ENCODE data around the gene LIPC.

The LIPC gene

DNA sequence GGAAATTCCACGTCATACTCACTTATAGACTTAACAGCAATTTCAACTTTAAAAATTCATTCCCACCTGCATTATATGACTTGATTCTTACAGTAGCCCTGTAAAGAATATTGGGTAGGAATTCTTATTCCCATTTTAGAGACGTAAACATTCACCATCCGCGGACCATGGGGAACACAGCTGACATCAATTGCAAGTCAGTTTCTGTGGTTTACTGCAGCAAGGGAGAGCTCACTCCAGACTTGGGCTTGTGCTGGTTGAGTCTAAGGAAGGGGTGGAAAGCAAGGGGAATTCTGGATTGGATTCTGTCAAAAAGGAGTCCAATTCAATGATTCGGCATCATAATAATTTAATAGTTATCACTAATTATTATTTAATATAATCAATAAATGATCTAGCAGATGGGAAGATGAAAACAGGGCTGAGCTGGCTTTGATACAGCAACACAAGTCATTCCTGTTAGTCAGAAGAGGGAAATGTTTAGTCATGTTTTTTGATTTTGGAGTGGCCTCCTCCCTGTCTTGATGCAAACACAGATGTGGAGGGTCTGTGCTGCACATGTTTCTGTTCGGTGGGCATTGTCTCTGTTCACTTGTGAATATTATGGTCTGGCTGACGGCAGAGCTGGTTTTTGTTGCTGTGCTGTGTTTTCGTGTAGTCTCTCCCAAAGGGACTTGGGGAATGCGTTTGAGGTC is 9.7 kb downstream of the LIPC start:
- H3K27ac ChIP-seq (ENCODE audit: low read depth, low read length), result no peak overlapping the region
- no peaks in the 10 kb centered on the region for H3K27me3 ChIP-seq (ENCODE audit: control insufficient read depth, insufficient read depth, low read length)
- no peaks in the 10 kb centered on the region for H3K36me3 ChIP-seq (ENCODE audit: control insufficient read depth, insufficient read depth, low read length)
- no peak overlapping the region for H3K9ac ChIP-seq (ENCODE audit: low read length)
- no peaks in the 10 kb centered on the region for H3K4me1 ChIP-seq (ENCODE audit: control insufficient read depth, insufficient read depth, low read length)
- H3K4me3 ChIP-seq (ENCODE audit: low read length), result no peak overlapping the region

DNA sequence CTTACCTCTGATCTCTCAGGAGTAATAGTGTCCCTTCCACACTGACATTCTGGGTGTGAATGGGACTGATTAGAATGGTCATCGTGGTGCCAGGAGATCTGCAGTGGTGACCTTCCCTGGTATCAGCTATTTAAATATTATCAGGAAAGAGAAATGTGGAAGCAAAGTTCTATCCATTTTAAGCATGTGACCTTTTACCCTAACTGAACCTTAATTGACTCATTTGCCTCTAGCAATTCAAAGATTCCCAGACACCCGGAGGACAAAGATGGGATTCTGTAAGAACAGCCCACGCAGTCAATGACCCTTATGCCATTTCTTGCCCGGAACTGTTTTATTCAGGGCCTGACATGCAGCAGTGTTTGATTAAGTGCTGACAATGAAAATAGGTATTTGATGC is 10.3 kb downstream of the LIPC start:
- H3K4me3 ChIP-seq (ENCODE audit: low read length), result no peak overlapping the region
- H3K27me3 ChIP-seq (ENCODE audit: control insufficient read depth, insufficient read depth, low read length), result no peaks in the 10 kb centered on the region
- H3K4me1 ChIP-seq (ENCODE audit: control insufficient read depth, insufficient read depth, low read length), result no peaks in the 10 kb centered on the region
- H3K36me3 ChIP-seq (ENCODE audit: control insufficient read depth, insufficient read depth, low read length), result no peaks in the 10 kb centered on the region
- H3K9ac ChIP-seq (ENCODE audit: low read length), result no peak overlapping the region
- no peak overlapping the region for H3K27ac ChIP-seq (ENCODE audit: low read depth, low read length)

DNA sequence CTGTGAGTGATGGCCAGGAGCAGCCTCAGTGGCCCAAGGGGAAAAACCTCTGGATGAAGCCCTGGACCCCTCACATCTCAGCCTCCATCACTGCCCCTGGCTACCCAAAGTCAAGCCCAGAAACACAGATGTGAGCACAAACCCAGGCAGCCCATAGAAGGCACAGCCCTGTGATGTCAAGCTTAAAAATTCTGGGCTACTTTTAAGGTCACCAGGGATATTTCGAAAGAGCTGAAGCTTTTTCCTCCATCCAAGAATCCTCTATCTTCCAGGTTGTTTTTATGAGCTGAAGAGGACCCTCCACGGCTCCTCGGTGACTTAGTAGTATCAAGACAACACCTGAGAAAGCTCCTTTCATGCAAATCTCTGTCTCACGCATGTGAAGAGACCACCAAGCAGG is 11.5 kb downstream of the LIPC start:
- Histone ChIP-seq H3K27ac (ENCODE audit: low read depth, low read length) (no peak overlapping the region), H3K9ac (ENCODE audit: low read length) (no peak overlapping the region), H3K4me1 (ENCODE audit: control insufficient read depth, insufficient read depth, low read length) (no peaks in the 10 kb centered on the region), H3K36me3 (ENCODE audit: control insufficient read depth, insufficient read depth, low read length) (no peaks in the 10 kb centered on the region), H3K4me3 (ENCODE audit: low read length) (no peak overlapping the region), H3K27me3 (ENCODE audit: control insufficient read depth, insufficient read depth, low read length) (no peaks in the 10 kb centered on the region)

DNA sequence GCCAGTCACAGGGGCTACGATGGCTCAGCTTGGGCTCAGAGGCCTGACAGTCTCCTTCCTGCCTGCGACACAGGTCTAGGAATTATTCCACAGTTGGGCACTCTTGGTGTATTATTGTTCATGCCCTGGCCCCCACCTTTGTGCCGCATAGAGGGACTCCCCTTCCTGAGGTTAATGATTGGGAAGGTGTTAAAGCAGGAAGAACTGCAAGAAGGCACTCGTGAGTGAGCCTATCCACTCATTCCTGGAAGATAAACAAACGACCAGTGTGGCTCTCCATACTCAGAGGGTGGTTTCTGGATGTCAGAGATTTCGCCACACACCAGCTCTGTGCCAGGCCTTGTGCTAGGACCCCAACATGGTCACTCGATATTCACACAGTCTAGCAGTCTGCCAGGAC is 12.3 kb downstream of the LIPC start:
- Histone ChIP-seq H3K9ac (ENCODE audit: low read length) (no peak overlapping the region), H3K27ac (ENCODE audit: low read depth, low read length) (no peak overlapping the region), H3K27me3 (ENCODE audit: control insufficient read depth, insufficient read depth, low read length) (no peaks in the 10 kb centered on the region), H3K4me1 (ENCODE audit: control insufficient read depth, insufficient read depth, low read length) (no peaks in the 10 kb centered on the region), H3K36me3 (ENCODE audit: control insufficient read depth, insufficient read depth, low read length) (no peaks in the 10 kb centered on the region), H3K4me3 (ENCODE audit: low read length) (no peak overlapping the region)

DNA sequence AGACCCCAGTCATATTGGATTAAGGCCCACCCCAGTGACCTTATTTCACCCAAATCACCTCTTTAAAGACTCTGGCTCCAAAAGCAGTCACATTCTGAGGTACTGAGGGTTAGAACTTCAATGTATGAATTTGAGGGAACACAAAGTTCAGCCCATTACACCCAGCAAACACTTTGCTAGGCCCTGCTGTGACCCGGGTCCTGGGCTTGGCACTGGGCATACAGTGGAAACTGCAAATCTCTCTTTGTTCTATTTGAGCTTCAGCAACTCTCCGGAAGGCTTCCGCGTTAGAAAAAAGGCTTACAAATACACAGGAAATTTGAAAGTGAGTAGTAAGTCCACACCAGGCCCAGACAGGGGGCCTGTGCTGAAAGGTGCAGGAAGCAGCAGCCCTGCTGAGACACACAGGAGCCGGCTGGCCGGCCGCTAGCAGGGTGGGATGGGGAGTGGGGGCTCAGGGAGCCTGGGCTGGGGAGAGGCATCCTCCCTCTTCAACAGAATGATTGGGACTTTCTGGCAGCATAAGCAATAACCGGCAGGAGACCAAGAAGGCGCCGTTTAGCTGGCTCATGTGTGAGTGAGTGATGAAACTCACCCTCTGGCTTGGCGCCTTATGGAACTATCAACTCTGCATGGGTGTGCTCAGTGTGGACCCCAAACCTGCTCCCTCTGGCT is 13.0 kb downstream of the LIPC start:
- no peaks in the 10 kb centered on the region for H3K36me3 ChIP-seq (ENCODE audit: control insufficient read depth, insufficient read depth, low read length)
- no peaks in the 10 kb centered on the region for H3K27me3 ChIP-seq (ENCODE audit: control insufficient read depth, insufficient read depth, low read length)
- H3K9ac ChIP-seq (ENCODE audit: low read length), result no peak overlapping the region
- H3K4me1 ChIP-seq (ENCODE audit: control insufficient read depth, insufficient read depth, low read length), result no peaks in the 10 kb centered on the region
- no peak overlapping the region for H3K4me3 ChIP-seq (ENCODE audit: low read length)
- no peak overlapping the region for H3K27ac ChIP-seq (ENCODE audit: low read depth, low read length)

DNA sequence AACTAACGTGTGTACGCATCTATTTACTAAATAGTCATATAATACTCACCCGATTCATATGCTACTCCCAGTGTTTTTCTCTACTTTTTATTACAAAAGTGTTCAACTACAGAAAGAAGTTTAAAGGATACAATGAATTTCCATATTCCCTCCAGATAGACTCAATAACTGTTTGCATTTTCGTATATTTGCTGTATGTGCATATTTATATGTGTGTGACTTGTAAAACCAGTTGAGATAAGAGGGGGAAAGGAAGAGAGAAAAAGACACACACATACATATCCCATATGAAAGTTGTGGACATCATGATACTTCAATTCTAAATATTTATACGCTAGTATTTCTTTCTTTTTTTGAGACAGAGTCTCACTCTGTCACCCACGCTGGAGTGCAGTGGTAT is 14.1 kb downstream of the LIPC start:
- H3K9ac ChIP-seq (ENCODE audit: low read length), result no peak overlapping the region
- H3K27ac ChIP-seq (ENCODE audit: low read depth, low read length), result no peak overlapping the region
- H3K27me3 ChIP-seq (ENCODE audit: control insufficient read depth, insufficient read depth, low read length), result no peaks in the 10 kb centered on the region
- no peak overlapping the region for H3K4me3 ChIP-seq (ENCODE audit: low read length)
- H3K4me1 ChIP-seq (ENCODE audit: control insufficient read depth, insufficient read depth, low read length), result no peaks in the 10 kb centered on the region
- H3K36me3 ChIP-seq (ENCODE audit: control insufficient read depth, insufficient read depth, low read length), result no peaks in the 10 kb centered on the region

DNA sequence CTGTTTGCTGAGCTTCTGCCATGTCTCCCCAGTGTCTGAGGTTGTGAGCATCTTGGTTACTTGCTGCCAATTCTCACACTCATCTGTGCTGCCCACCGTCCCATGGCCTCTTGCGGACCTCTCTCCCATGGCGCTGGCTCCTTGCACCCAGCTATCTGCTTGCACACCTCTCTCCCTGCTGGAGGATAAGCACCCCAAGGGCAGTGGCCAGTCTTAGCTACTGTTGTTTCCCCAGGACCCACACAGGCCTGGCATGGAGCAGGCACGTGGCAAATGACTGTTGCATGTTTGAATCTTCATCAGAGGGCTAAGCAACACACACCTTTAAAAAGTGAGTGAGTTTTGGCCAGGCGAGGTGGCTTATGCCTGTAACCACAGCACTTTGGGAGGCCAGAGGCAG is 14.7 kb downstream of the LIPC start:
- H3K4me1 ChIP-seq (ENCODE audit: control insufficient read depth, insufficient read depth, low read length), result no peaks in the 10 kb centered on the region
- H3K27ac ChIP-seq (ENCODE audit: low read depth, low read length), result no peak overlapping the region
- H3K27me3 ChIP-seq (ENCODE audit: control insufficient read depth, insufficient read depth, low read length), result no peaks in the 10 kb centered on the region
- H3K9ac ChIP-seq (ENCODE audit: low read length), result no peak overlapping the region
- H3K36me3 ChIP-seq (ENCODE audit: control insufficient read depth, insufficient read depth, low read length), result no peaks in the 10 kb centered on the region
- H3K4me3 ChIP-seq (ENCODE audit: low read length), result no peak overlapping the region

DNA sequence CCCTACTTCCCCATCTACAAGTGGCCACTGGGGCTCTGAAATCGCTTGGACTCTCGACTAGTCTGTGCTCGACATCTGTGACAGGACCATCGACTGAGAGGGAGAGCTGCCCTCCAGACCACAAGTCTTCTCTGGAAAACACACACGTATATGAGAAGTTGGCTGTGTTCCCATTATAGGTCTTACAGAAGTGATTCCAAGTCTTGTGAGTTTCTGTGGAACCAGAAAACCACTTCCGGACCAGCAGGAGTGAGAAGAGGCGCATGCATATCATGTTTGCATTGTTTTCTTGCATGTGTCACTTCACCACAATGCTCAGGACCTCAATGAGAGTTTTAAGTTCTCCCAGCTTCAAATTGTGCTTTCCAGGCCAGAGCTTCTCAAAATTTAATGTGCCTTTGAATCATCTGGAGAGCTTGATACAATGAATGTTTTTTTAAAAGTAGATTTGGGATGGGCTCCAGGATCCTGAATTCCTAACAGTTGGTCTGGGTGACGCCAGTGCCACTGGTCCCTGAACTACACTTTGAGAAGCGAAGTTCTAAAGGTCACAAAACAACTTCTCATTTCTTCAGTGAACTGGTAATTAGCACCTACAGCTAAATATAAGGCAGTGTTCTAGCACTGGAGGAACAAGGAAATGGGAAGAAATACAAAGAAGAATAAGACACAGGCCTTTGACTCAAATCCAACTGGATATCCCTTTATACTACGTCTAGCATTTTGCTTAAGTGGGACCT is 15.7 kb downstream of the LIPC start:
- Histone ChIP-seq H3K27me3 (ENCODE audit: control insufficient read depth, insufficient read depth, low read length) (no peaks in the 10 kb centered on the region), H3K4me3 (ENCODE audit: low read length) (no peak overlapping the region), H3K27ac (ENCODE audit: low read depth, low read length) (no peak overlapping the region), H3K36me3 (ENCODE audit: control insufficient read depth, insufficient read depth, low read length) (no peaks in the 10 kb centered on the region), H3K9ac (ENCODE audit: low read length) (no peak overlapping the region), H3K4me1 (ENCODE audit: control insufficient read depth, insufficient read depth, low read length) (no peaks in the 10 kb centered on the region)

DNA sequence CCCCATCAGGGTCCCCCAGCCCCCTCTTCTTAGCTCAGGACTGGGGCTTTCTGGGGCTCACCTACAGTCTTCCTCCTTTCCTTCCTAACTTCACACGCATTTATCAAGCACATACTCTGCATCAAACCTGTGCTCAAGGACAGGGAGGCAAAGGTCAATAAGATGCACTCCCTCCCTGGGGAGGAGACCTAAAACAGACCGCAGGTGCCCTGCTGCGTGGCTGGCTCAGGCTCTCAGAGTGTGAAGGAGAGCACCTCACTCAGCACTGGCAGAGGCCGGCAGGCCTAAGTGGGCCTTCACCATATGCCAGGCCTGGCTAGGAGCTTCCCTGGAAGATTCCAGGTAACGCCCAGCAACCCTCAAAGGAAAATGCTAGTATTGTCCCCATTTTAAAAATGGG is 16.5 kb downstream of the LIPC start:
- H3K4me1 ChIP-seq (ENCODE audit: control insufficient read depth, insufficient read depth, low read length), result no peaks in the 10 kb centered on the region
- no peak overlapping the region for H3K9ac ChIP-seq (ENCODE audit: low read length)
- no peaks in the 10 kb centered on the region for H3K36me3 ChIP-seq (ENCODE audit: control insufficient read depth, insufficient read depth, low read length)
- H3K4me3 ChIP-seq (ENCODE audit: low read length), result no peak overlapping the region
- no peaks in the 10 kb centered on the region for H3K27me3 ChIP-seq (ENCODE audit: control insufficient read depth, insufficient read depth, low read length)
- H3K27ac ChIP-seq (ENCODE audit: low read depth, low read length), result no peak overlapping the region

DNA sequence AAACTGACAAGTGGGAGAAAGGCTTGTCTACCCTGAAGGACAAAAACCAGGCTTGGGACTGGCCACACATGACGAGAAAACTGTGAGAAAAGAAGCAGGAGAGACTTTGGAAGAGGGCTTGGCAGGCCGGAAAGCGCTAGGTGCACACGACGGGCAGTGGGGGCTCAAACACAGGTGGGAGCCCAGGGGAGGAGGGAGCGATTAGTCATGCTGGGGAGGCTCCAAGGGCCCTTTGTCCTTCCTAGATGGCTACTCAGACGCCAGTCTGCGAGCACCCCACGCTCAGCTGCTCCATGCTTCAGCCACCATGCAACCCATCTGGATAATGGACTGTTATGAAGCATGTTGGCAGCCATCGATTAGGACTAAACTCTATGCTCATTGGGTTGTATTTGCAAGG is 17.1 kb downstream of the LIPC start:
- Histone ChIP-seq H3K27ac (ENCODE audit: low read depth, low read length) (no peak overlapping the region), H3K9ac (ENCODE audit: low read length) (no peak overlapping the region)

DNA sequence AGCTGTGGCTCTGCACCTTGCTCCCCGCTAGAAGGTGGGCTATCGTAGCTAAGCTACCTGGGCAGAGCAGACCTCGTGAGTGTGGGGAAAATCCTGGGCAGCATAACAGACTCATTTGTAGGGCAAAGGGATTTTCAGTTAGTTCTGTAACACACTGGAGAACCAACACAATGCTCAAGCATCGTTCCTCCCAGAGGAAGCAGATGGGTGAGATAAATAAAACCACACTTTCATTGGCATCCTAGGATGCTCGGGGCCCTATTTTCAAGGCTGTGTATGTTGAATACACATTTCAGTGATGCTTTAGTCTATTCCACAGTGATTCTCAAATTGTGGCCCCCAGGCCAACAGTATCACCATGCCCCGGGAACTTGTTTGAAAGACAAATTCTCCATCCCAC is 20.0 kb downstream of the LIPC start:
- H3K36me3 ChIP-seq (ENCODE audit: control insufficient read depth, insufficient read depth, low read length), result no peaks in the 10 kb centered on the region
- no peak overlapping the region for H3K27ac ChIP-seq (ENCODE audit: low read depth, low read length)
- no peak overlapping the region for H3K4me3 ChIP-seq (ENCODE audit: low read length)
- no peaks in the 10 kb centered on the region for H3K4me1 ChIP-seq (ENCODE audit: control insufficient read depth, insufficient read depth, low read length)
- no peaks in the 10 kb centered on the region for H3K27me3 ChIP-seq (ENCODE audit: control insufficient read depth, insufficient read depth, low read length)
- no peak overlapping the region for H3K9ac ChIP-seq (ENCODE audit: low read length)

More for the DNA sequence above, 17.1 kb downstream of the LIPC start:
- Histone ChIP-seq H3K36me3 (ENCODE audit: control insufficient read depth, insufficient read depth, low read length) (no peaks in the 10 kb centered on the region), H3K4me1 (ENCODE audit: control insufficient read depth, insufficient read depth, low read length) (no peaks in the 10 kb centered on the region), H3K27me3 (ENCODE audit: control insufficient read depth, insufficient read depth, low read length) (no peaks in the 10 kb centered on the region), H3K4me3 (ENCODE audit: low read length) (no peak overlapping the region)

DNA sequence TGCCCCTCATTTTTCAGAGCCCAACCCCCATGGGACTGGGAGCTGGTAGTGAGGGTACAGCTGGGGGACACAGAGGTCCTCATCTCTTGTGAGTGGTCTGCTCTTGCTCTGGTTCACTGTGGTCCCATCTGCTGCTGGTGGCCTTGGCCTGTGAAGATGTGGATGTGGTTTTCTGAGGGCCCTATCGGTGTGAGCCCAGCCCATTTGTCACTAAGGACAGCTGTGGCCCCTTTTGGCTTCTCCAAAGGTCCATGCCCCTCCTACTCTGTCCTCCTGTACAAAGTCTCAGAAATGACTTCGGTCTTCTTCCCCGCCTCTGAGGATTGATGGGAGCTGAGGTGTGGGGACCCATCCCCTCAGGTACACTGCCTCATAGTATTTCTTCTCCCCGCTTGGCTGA is 21.0 kb downstream of the LIPC start:
- H3K9ac ChIP-seq (ENCODE audit: low read length), result no peak overlapping the region
- H3K4me3 ChIP-seq (ENCODE audit: low read length), result no peak overlapping the region
- H3K4me1 ChIP-seq (ENCODE audit: control insufficient read depth, insufficient read depth, low read length), result no peaks in the 10 kb centered on the region
- H3K27me3 ChIP-seq (ENCODE audit: control insufficient read depth, insufficient read depth, low read length), result no peaks in the 10 kb centered on the region
- no peak overlapping the region for H3K27ac ChIP-seq (ENCODE audit: low read depth, low read length)
- no peaks in the 10 kb centered on the region for H3K36me3 ChIP-seq (ENCODE audit: control insufficient read depth, insufficient read depth, low read length)
